HCT116 (cell line): ENCODE data around the gene TRABD. TPM values are rescaled to one million over a fixed set of nuclear protein-coding genes. Genes with fewer than 3 reads are reported as not detected.

Experiments
- ATAC-seq: fragments of 200-7000 bp; cut with Tn5 transposase; 2 replicates; pipeline ENCODE4 v1.9.1; 2020; ENCODE audit warnings: mild to moderate bottlenecking, moderate library complexity
- BruUV-seq: library from RNA; stranded (reverse); fragments of 400-500 nt; replicated peaks from 2 replicates; lab custom pipeline; 2021; lab: Mats Ljungman, UMichigan
- CTCF ChIA-PET: fragments of 300-600 bp; sonication (Branson Sonifier 250); formaldehyde crosslinking; loops from one replicate; lab custom pipeline; 2021; ENCODE audit warnings: antibody characterized with exemption; lab: Charles Lee
- POLR2A ChIA-PET: fragments of 300-600, 350-600 bp; sonication (Branson Sonifier 250); formaldehyde crosslinking; loops from one replicate; lab custom pipeline; 2021; ENCODE audit warnings: antibody characterized with exemption; lab: Charles Lee
- RAD21 ChIA-PET, 2 experiments: fragments of 300-600 bp; sonication (Branson Sonifier 250); formaldehyde crosslinking; loops; one replicate each; lab custom pipeline; 2023; ENCODE audit warnings: low total read pairs in 2 of 2; ENCODE audit not compliant: uncharacterized antibody in 2 of 2, unreplicated experiment in 2 of 2, low non-redundant PET in 1 of 2; lab: Charles Lee
- DNase-seq: peaks from one replicate; pipeline ENCODE4 v3.0.0-alpha.2; 2010; ENCODE audit warnings: low read depth, low spot score
- H2AFZ ChIP-seq: fragments of 200-600 bp; shearing (Covaris generic), sonication (generic); 2 replicates; pipeline ENCODE4 v1.6.1; 2017; ENCODE audit warnings: low read depth, mixed run types, mixed read lengths, antibody characterized with exemption, low read length; ENCODE audit not compliant: poor library complexity, severe bottlenecking
- H3K27ac ChIP-seq: 2 replicates; pipeline ENCODE4 v1.5.1; 2012; ENCODE audit warnings: low read depth, low read length
- H3K27me3 ChIP-seq: fragments of 200-600 bp; sonication (generic); 2 replicates; pipeline ENCODE4 v1.6.1; 2016; ENCODE audit warnings: mixed run types, low read length, mixed read lengths; ENCODE audit not compliant: insufficient read depth
- H3K36me3 ChIP-seq, 2 experiments: fragments of 200-500 bp in 1 of 2; fragments of 200-600 bp in 1 of 2; sonication (Bioruptor generic) in 1 of 2; sonication (generic) in 1 of 2; 2 replicates each; pipeline versions ENCODE4 v1.5.1 to v1.6.1; 2014 to 2016; ENCODE audit warnings: low read length in 2 of 2, inconsistent platforms in 1 of 2, mixed read lengths in 1 of 2, mixed run types in 1 of 2; ENCODE audit not compliant: insufficient read depth in 2 of 2, control insufficient read depth in 1 of 2
- H3K4me1 ChIP-seq, 2 experiments: fragments of 200-600 bp in 1 of 2; sonication (generic) in 1 of 2; 2 replicates each; pipeline versions ENCODE4 v1.5.1 to v1.6.1; 2012 to 2017; ENCODE audit warnings: low read length in 2 of 2, inconsistent platforms in 1 of 2, mild to moderate bottlenecking in 1 of 2, mixed read lengths in 1 of 2, mixed run types in 1 of 2, moderate library complexity in 1 of 2; ENCODE audit not compliant: insufficient read depth in 2 of 2, control insufficient read depth in 1 of 2
- H3K4me2 ChIP-seq: fragments of 200-600 bp; sonication (generic); 2 replicates; pipeline ENCODE4 v1.6.1; 2017; ENCODE audit warnings: mixed run types, low read length, mixed read lengths
- H3K4me3 ChIP-seq, 2 experiments: fragments of 200-600 bp in 1 of 2; sonication (generic) in 1 of 2; replicated peaks in 1 of 2; 2 replicates each; pipeline ENCODE4 v1.5.1; 2011 to 2016; ENCODE audit warnings: low read length in 2 of 2, control low read depth in 1 of 2, low read depth in 1 of 2, mild to moderate bottlenecking in 1 of 2, mixed read lengths in 1 of 2, mixed run types in 1 of 2
- H3K79me2 ChIP-seq: fragments of 200-600 bp; sonication (generic); 2 replicates; pipeline ENCODE4 v1.6.1; 2017; ENCODE audit warnings: mild to moderate bottlenecking, mixed run types, low read length, moderate library complexity, mixed read lengths; ENCODE audit not compliant: insufficient read depth
- H3K9ac ChIP-seq: fragments of 200-600 bp; sonication (generic); 2 replicates; pipeline ENCODE4 v1.6.1; 2016; ENCODE audit warnings: low read length, mixed read lengths
- H3K9me2 ChIP-seq: fragments of 200-600 bp; sonication (generic), shearing (Covaris generic); 2 replicates; pipeline ENCODE4 v1.6.1; 2017; ENCODE audit warnings: mixed run types, mild to moderate bottlenecking, moderate library complexity; ENCODE audit not compliant: insufficient read depth
- H3K9me3 ChIP-seq, 2 experiments: fragments of 200-500 bp in 1 of 2; fragments of 200-600 bp in 1 of 2; sonication (Bioruptor generic) in 1 of 2; sonication (generic) in 1 of 2; 2 replicates each; pipeline ENCODE4 v1.6.1; 2014 to 2017; ENCODE audit warnings: low read length in 2 of 2, mixed read lengths in 2 of 2, inconsistent platforms in 1 of 2, low read depth in 1 of 2, mild to moderate bottlenecking in 1 of 2, mixed run types in 1 of 2, moderate library complexity in 1 of 2; ENCODE audit not compliant: control insufficient read depth in 1 of 2, insufficient read depth in 1 of 2
- H4K20me1 ChIP-seq: fragments of 200-600 bp; sonication (generic), shearing (Covaris generic); 2 replicates; pipeline ENCODE4 v1.6.1; 2017; ENCODE audit warnings: mixed run types, mild to moderate bottlenecking, moderate library complexity; ENCODE audit not compliant: insufficient read depth
- CEBPB ChIP-seq: IDR thresholded peaks from 2 replicates; pipeline ENCODE4 v1.6.1; 2012; ENCODE audit warnings: low read depth
- EGR1 ChIP-seq: IDR thresholded peaks from 2 replicates; pipeline ENCODE4 v1.6.1; 2012; ENCODE audit warnings: low read depth
- ELF1 ChIP-seq: IDR thresholded peaks from 2 replicates; pipeline ENCODE4 v1.6.1; 2012; ENCODE audit warnings: low read depth, borderline replicate concordance
- EZH2 ChIP-seq: fragments of 200-600 bp; sonication (generic); IDR thresholded peaks from 2 replicates; pipeline ENCODE4 v1.6.1; 2017; ENCODE audit warnings: antibody characterized with exemption, mixed run types
- MAX ChIP-seq: IDR thresholded peaks from 2 replicates; pipeline ENCODE4 v1.6.1; 2012
- TCF7L2 ChIP-seq: IDR thresholded peaks from 2 replicates; pipeline ENCODE4 v1.7.0; 2011; ENCODE audit warnings: borderline replicate concordance, inconsistent platforms; ENCODE audit not compliant: insufficient read depth, insufficient read length; ENCODE audit errors: extremely low read depth
- ZFX ChIP-seq: fragments of 450-650 bp; IDR thresholded peaks from 2 replicates; pipeline ENCODE4 v1.6.1; 2017
- ZNF274 ChIP-seq: fragments of 200-500 bp; sonication (Bioruptor generic); IDR thresholded peaks from 2 replicates; pipeline ENCODE4 v1.6.1; 2014; ENCODE audit warnings: mild to moderate bottlenecking, low read depth, low read length, inconsistent platforms
- intact Hi-C: fragments of 100-400 bp; cut with micrococcal nuclease; formaldehyde crosslinking; loops from 2 replicates; pipeline ENCODE4 v1.10.0; 2022
- total RNA-seq: library from RNA; stranded (reverse); gene quantifications from one replicate; pipeline ENCODE4 v1.2.1, GENCODE V29; 2021; ENCODE audit not compliant: unreplicated experiment
- TF ChIP-seq, protein P1 (sequence below): IDR thresholded peaks from 2 replicates; pipeline ENCODE4 v1.6.1; 2012; ENCODE audit warnings: low read depth
- TF ChIP-seq, protein P2 (sequence below), 3 experiments: fragments of 200-600 bp in 1 of 3; sonication (generic) in 1 of 3; IDR thresholded peaks in 2 of 3; conservative IDR thresholded peaks in 1 of 3; 2 replicates each; pipeline ENCODE4 v1.5.1; 2012 to 2017; ENCODE audit warnings: low read depth in 2 of 3, low read length in 2 of 3, antibody characterized with exemption in 1 of 3, borderline replicate concordance in 1 of 3, control low read depth in 1 of 3, mild to moderate bottlenecking in 1 of 3, mixed read lengths in 1 of 3, mixed run types in 1 of 3, moderate library complexity in 1 of 3; ENCODE audit not compliant: insufficient read depth in 1 of 3

The TRABD gene
- total RNA-seq, 1 experiment from 2014 or later: 90.3 TPM

DNA sequence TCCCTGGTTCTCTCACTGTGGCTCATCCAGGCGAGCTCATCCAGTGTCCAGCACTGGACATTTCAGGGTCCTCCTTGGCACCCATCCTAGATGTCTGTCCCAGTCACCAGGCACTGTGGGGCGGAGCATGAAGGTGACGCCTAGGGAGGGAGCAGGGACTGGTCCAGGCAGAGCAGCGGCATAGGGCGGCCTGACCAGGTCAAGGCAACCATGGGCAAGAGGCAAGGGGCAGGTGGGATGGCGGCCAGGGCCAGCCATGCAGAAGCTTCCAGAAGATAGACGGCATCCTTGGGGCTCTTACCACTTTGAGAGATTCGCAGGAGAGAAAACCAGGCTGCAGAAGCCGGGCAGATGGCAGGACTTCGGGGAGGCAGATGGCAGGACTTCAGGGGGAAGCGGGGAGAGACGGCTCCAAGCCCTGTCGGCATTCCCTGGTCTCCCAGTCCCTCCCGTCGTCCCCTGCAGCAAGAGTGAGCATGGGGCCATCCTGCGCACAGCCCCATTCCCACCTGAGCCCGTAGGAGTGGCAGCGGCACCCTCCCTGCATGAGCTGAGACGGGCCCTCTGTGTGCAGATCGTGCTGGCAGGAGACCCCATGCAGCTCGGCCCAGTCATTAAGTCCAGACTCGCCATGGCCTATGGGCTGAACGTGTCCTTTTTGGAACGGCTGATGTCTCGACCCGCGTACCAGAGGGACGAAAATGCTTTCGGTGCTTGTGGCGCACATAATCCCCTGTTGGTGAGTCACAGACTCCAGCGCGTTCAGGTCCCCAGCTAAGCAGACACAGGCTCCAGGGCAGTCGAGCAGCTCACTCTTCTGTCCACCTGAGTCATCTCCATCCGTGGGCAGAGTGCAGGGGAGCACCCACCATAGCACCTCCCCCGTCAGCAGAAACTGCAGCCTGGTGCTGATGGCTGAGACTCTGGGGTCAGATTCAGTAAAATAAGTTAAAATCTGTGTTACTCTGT, 35.3 kb upstream of the TRABD start:
- BruUV-seq: no TSS peak
- Histone ChIP-seq H3K4me3 (no peak overlapping the region), H3K4me2 (no peak overlapping the region), H3K4me1 (peaks cover 3 to 9% of the 10 kb centered on the region in 2 experiments; a peak in 2 of 4 replicates), H3K9me3 (no peaks in the 10 kb centered on the region), H2AFZ (no peak overlapping the region), H4K20me1 (no peaks in the 10 kb centered on the region)
- ATAC-seq (no peak), DNase-seq (no peak)
- ChIA-PET RAD21 (no interaction called here), POLR2A (no interaction called here), CTCF (no interaction called here)
- intact Hi-C loops: no loop called here
- TF ChIP-seq TCF7L2: no peak
- TF ChIP-seq, all 23 proteins: peak for 0
- H3K36me3 ChIP-seq: no peaks in the 10 kb centered on the region
- H3K79me2 ChIP-seq: no peaks in the 10 kb centered on the region
- H3K27ac ChIP-seq: no peak overlapping the region
- H3K9me2 ChIP-seq: no peaks in the 10 kb centered on the region
- H3K9ac ChIP-seq: no peak overlapping the region
- H3K27me3 ChIP-seq: no peaks in the 10 kb centered on the region

- POLR2A ChIA-PET: no interaction called here
- H4K20me1 ChIP-seq: no peaks in the 10 kb centered on the region
- intact Hi-C loops: no loop called here
- no peak overlapping the region for H3K27ac ChIP-seq
- H2AFZ ChIP-seq: no peak overlapping the region
- H3K9me3 ChIP-seq: no peaks in the 10 kb centered on the region
- RAD21 ChIA-PET: no interaction called here
- ATAC-seq (no peak), DNase-seq (no peak)
- H3K4me3 ChIP-seq: no peak overlapping the region
- no peak overlapping the region for H3K4me2 ChIP-seq
- CTCF ChIA-PET: no interaction called here
- H3K36me3 ChIP-seq: no peaks in the 10 kb centered on the region
- no peaks in the 10 kb centered on the region for H3K27me3 ChIP-seq
- BruUV-seq: no TSS peak
- H3K9me2 ChIP-seq: no peaks in the 10 kb centered on the region
- H3K9ac ChIP-seq: no peak overlapping the region
- H3K79me2 ChIP-seq: no peaks in the 10 kb centered on the region
- peaks cover 3 to 9% of the 10 kb centered on the region in 2 experiments; a peak in 2 of 4 replicates for H3K4me1 ChIP-seq
- TF ChIP-seq, protein P1, sequence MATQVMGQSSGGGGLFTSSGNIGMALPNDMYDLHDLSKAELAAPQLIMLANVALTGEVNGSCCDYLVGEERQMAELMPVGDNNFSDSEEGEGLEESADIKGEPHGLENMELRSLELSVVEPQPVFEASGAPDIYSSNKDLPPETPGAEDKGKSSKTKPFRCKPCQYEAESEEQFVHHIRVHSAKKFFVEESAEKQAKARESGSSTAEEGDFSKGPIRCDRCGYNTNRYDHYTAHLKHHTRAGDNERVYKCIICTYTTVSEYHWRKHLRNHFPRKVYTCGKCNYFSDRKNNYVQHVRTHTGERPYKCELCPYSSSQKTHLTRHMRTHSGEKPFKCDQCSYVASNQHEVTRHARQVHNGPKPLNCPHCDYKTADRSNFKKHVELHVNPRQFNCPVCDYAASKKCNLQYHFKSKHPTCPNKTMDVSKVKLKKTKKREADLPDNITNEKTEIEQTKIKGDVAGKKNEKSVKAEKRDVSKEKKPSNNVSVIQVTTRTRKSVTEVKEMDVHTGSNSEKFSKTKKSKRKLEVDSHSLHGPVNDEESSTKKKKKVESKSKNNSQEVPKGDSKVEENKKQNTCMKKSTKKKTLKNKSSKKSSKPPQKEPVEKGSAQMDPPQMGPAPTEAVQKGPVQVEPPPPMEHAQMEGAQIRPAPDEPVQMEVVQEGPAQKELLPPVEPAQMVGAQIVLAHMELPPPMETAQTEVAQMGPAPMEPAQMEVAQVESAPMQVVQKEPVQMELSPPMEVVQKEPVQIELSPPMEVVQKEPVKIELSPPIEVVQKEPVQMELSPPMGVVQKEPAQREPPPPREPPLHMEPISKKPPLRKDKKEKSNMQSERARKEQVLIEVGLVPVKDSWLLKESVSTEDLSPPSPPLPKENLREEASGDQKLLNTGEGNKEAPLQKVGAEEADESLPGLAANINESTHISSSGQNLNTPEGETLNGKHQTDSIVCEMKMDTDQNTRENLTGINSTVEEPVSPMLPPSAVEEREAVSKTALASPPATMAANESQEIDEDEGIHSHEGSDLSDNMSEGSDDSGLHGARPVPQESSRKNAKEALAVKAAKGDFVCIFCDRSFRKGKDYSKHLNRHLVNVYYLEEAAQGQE: no peak
- TF ChIP-seq EGR1: no peak
- TF ChIP-seq MAX: no peak
- no peak for TF ChIP-seq ZFX
- TF ChIP-seq CEBPB: no peak
- TF ChIP-seq, protein P2, sequence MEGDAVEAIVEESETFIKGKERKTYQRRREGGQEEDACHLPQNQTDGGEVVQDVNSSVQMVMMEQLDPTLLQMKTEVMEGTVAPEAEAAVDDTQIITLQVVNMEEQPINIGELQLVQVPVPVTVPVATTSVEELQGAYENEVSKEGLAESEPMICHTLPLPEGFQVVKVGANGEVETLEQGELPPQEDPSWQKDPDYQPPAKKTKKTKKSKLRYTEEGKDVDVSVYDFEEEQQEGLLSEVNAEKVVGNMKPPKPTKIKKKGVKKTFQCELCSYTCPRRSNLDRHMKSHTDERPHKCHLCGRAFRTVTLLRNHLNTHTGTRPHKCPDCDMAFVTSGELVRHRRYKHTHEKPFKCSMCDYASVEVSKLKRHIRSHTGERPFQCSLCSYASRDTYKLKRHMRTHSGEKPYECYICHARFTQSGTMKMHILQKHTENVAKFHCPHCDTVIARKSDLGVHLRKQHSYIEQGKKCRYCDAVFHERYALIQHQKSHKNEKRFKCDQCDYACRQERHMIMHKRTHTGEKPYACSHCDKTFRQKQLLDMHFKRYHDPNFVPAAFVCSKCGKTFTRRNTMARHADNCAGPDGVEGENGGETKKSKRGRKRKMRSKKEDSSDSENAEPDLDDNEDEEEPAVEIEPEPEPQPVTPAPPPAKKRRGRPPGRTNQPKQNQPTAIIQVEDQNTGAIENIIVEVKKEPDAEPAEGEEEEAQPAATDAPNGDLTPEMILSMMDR (IDR thresholded peaks at IDR 0.05 in 2 of 3, conservative IDR thresholded peaks at IDR 0.05 in 1 of 3; ENCODE audit: borderline replicate concordance in 1 of 3, insufficient read depth in 1 of 3, low read depth in 2 of 3, low read length in 2 of 3): no peak
- TF ChIP-seq EZH2: no peak
- no peak for TF ChIP-seq ZNF274
- TF ChIP-seq ELF1: no peak
These were observed 33.9 kb upstream of the TRABD start for GRCh38 chr22:50151571-50152537.
